Common myeloid progenitor, CD34-positive (primary cell): ENCODE data around the gene CARM1.

Experiments used
- CTCF ChIA-PET: fragments of 350-600 bp; sonication (Branson Sonifier 250); formaldehyde crosslinking; loops from one replicate; lab custom pipeline; 2021; ENCODE audit warnings: antibody characterized with exemption; lab: Charles Lee
- POLR2A ChIA-PET: fragments of 350-600 bp; sonication (Branson Sonifier 250); formaldehyde crosslinking; loops from one replicate; lab custom pipeline; 2021; ENCODE audit warnings: antibody characterized with exemption; lab: Charles Lee
- DNase-seq, 3 donors: peaks; one replicate each; pipeline versions ENCODE4 v3.0.0 to v3.0.0-alpha.2; 2013
- H3K27ac ChIP-seq, 2 experiments: 1 replicate in 1 of 2; 2 replicates in 1 of 2; pipeline ENCODE4 v1.7.0; 2013; ENCODE audit warnings: inconsistent platforms in 2 of 2, low read length in 2 of 2, mild to moderate bottlenecking in 2 of 2, low read depth in 1 of 2, moderate library complexity in 1 of 2; ENCODE audit not compliant: severe bottlenecking in 2 of 2, insufficient read depth in 1 of 2, poor library complexity in 1 of 2
- H3K27me3 ChIP-seq, 5 experiments: replicated peaks in 2 of 5; 1 replicate in 3 of 5; 2 replicates in 2 of 5; pipeline versions ENCODE4 v1.6.1 to v1.7.0; 2013; ENCODE audit warnings: low read length in 4 of 5, mild to moderate bottlenecking in 2 of 5, moderate library complexity in 2 of 5, inconsistent platforms in 1 of 5; ENCODE audit not compliant: insufficient read depth in 5 of 5, control insufficient read depth in 4 of 5
- H3K36me3 ChIP-seq, 4 experiments: 1 replicate in 2 of 4; 2 replicates in 2 of 4; pipeline versions ENCODE4 v1.6.1 to v1.7.0; 2013; ENCODE audit warnings: low read length in 3 of 4, control low read depth in 1 of 4, mild to moderate bottlenecking in 1 of 4; ENCODE audit not compliant: control insufficient read depth in 4 of 4, insufficient read depth in 4 of 4
- H3K4me1 ChIP-seq, 4 experiments: 1 replicate in 3 of 4; 2 replicates in 1 of 4; pipeline versions ENCODE4 v1.6.1 to v1.7.1; 2013; ENCODE audit warnings: low read length in 3 of 4, mild to moderate bottlenecking in 3 of 4, control low read depth in 1 of 4, inconsistent platforms in 1 of 4, moderate library complexity in 1 of 4; ENCODE audit not compliant: control insufficient read depth in 4 of 4, insufficient read depth in 4 of 4; ENCODE audit errors: control extremely low read depth in 1 of 4
- H3K4me3 ChIP-seq, 7 experiments: 1 replicate in 4 of 7; 2 replicates in 3 of 7; pipeline versions ENCODE4 v1.5.1 to v1.7.0; 2013; ENCODE audit warnings: mild to moderate bottlenecking in 7 of 7, low read length in 6 of 7, moderate library complexity in 6 of 7, inconsistent platforms in 2 of 7, low read depth in 2 of 7, control low read depth in 1 of 7; ENCODE audit not compliant: insufficient read depth in 4 of 7, control insufficient read depth in 1 of 7; ENCODE audit errors: extremely low read depth in 1 of 7
- H3K9me3 ChIP-seq, 5 experiments: 1 replicate in 4 of 5; 2 replicates in 1 of 5; pipeline versions ENCODE4 v1.6.1 to v1.7.1; 2013; ENCODE audit warnings: low read length in 4 of 5, mild to moderate bottlenecking in 2 of 5, inconsistent platforms in 1 of 5, low read depth in 1 of 5, moderate library complexity in 1 of 5; ENCODE audit not compliant: control insufficient read depth in 4 of 5, insufficient read depth in 2 of 5; ENCODE audit errors: control extremely low read depth in 1 of 5
- WGBS: methylation state at CpG from one replicate; pipeline ENCODE4 v1.1.5; 2013; ENCODE audit not compliant: insufficient coverage; 5-methylcytosine and 5-hydroxymethylcytosine counted together

The CARM1 gene

GRCh38 chr19:10889880-10890279, 18.5 kb downstream of the CARM1 start:
- Histone ChIP-seq H3K36me3 (no peaks in the 10 kb centered on the region), H3K4me3 (no peak overlapping the region), H3K27me3 (no peaks in the 10 kb centered on the region), H3K4me1 (peaks cover 0 to 6% (median 0%) of the 10 kb centered on the region in 4 experiments), H3K9me3 (no peaks in the 10 kb centered on the region), H3K27ac (no peak overlapping the region)
- WGBS: no CpG with 5 or more reads among the region's 4 CpGs
- ChIA-PET POLR2A (no interaction called here), CTCF (interaction anchor here (1.2 to 1.8 kb wide), 4 partner anchors 10 to 46 kb away, joined by 3 to 7 read pairs (median 5); no protein-coding TSS in a partner anchor)
- no peak for DNase-seq

GRCh38 chr19:10891405-10892086, 20.2 kb downstream of the CARM1 start:
- ChIA-PET POLR2A (no interaction called here), CTCF (interaction anchor here (1.4 to 1.6 kb wide), 2 partner anchors 12 to 19 kb away, joined by 3 to 4 read pairs; no protein-coding TSS in a partner anchor)
- WGBS: 98% methylated on average over 17 of the region's 21 CpGs
- Histone ChIP-seq H3K27ac (no peak overlapping the region), H3K36me3 (no peaks in the 10 kb centered on the region), H3K9me3 (no peaks in the 10 kb centered on the region), H3K4me1 (peaks cover 0 to 13% (median 0%) of the 10 kb centered on the region in 4 experiments), H3K4me3 (no peak overlapping the region), H3K27me3 (no peaks in the 10 kb centered on the region)
- DNase-seq: no peak

- peaks cover 0 to 17% (median under 1%) of the 10 kb centered on the region in 4 experiments for H3K4me1 ChIP-seq
- no peak for DNase-seq
- H3K36me3 ChIP-seq: no peaks in the 10 kb centered on the region
- 85% methylated on average over 4 of the region's 13 CpGs for WGBS
- H3K27ac ChIP-seq: no peak overlapping the region
- ChIA-PET POLR2A (no interaction called here), CTCF (interaction anchor here (1.6 kb wide), 1 partner anchor 19 kb away, joined by 3 read pairs; no protein-coding TSS in a partner anchor)
- no peaks in the 10 kb centered on the region for H3K27me3 ChIP-seq
- H3K4me3 ChIP-seq: no peak overlapping the region
- no peaks in the 10 kb centered on the region for H3K9me3 ChIP-seq
These were observed 20.9 kb downstream of the CARM1 start for GRCh38 chr19:10892256-10892655.

GRCh38 chr19:10894911-10895213, 23.5 kb downstream of the CARM1 start:
- DNase-seq: no peak
- no peaks in the 10 kb centered on the region for H3K36me3 ChIP-seq
- 100% methylated on average over 2 of the region's 7 CpGs for WGBS
- H3K9me3 ChIP-seq: no peaks in the 10 kb centered on the region
- CTCF ChIA-PET: interaction anchor here (1.0 kb wide), 1 partner anchor 29 kb away, joined by 3 read pairs; no protein-coding TSS in a partner anchor
- no peak overlapping the region for H3K27ac ChIP-seq
- POLR2A ChIA-PET: no interaction called here
- H3K4me1 ChIP-seq: peaks cover 0 to 15% (median under 1%) of the 10 kb centered on the region in 4 experiments
- no peaks in the 10 kb centered on the region for H3K27me3 ChIP-seq
- H3K4me3 ChIP-seq: no peak overlapping the region

GRCh38 chr19:10895363-10895762, 24.0 kb downstream of the CARM1 start:
- WGBS: 89% methylated on average over 5 of the region's 6 CpGs
- H3K4me3 ChIP-seq: no peak overlapping the region
- DNase-seq: no peak
- H3K9me3 ChIP-seq: no peaks in the 10 kb centered on the region
- ChIA-PET CTCF (no interaction called here), POLR2A (no interaction called here)
- no peaks in the 10 kb centered on the region for H3K27me3 ChIP-seq
- no peak overlapping the region for H3K27ac ChIP-seq
- H3K36me3 ChIP-seq: no peaks in the 10 kb centered on the region
- peaks cover 0 to 15% (median under 1%) of the 10 kb centered on the region in 4 experiments for H3K4me1 ChIP-seq

GRCh38 chr19:10895920-10896319, 24.6 kb downstream of the CARM1 start:
- POLR2A ChIA-PET: no interaction called here
- H3K4me1 ChIP-seq: peaks cover 0 to 15% (median under 1%) of the 10 kb centered on the region in 4 experiments
- CTCF ChIA-PET: interaction anchor here (0.6 kb wide), 1 partner anchor 30 kb away, joined by 3 read pairs; no protein-coding TSS in a partner anchor
- no peak for DNase-seq
- 93% methylated on average over 10 of the region's 12 CpGs for WGBS
- H3K4me3 ChIP-seq: no peak overlapping the region
- H3K27me3 ChIP-seq: no peaks in the 10 kb centered on the region
- no peaks in the 10 kb centered on the region for H3K36me3 ChIP-seq
- no peak overlapping the region for H3K27ac ChIP-seq
- H3K9me3 ChIP-seq: no peaks in the 10 kb centered on the region

GRCh38 chr19:10896851-10897526, 25.6 kb downstream of the CARM1 start:
- no peak overlapping the region for H3K4me3 ChIP-seq
- H3K36me3 ChIP-seq: peaks cover 0 to 2% (median 0%) of the 10 kb centered on the region in 4 experiments
- ChIA-PET CTCF (no interaction called here), POLR2A (no interaction called here)
- H3K9me3 ChIP-seq: no peaks in the 10 kb centered on the region
- peak in 2 of 3 donors; percentile 29 to 36 for DNase-seq
- 82% methylated on average over 7 of the region's 7 CpGs for WGBS
- H3K4me1 ChIP-seq: peaks cover 0 to 15% (median under 1%) of the 10 kb centered on the region in 4 experiments
- no peaks in the 10 kb centered on the region for H3K27me3 ChIP-seq
- H3K27ac ChIP-seq: no peak overlapping the region
